ENCODE measurements around the gene MRGPRX1.

- no peak for TF ChIP-seq CTCF (IDR thresholded peaks at IDR 0.05; ENCODE audit: poor library complexity, severe bottlenecking)
- TF ChIP-seq TAF1 (IDR thresholded peaks at IDR 0.05; ENCODE audit: low read depth): no peak
Observed at GRCh38 chr11:18934195-18934814, 4.9 kb downstream of the MRGPRX1 start.

Measured in neural cell (in vitro differentiated cells).